ENCODE measurements around the gene CPLX1.

Gene CPLX1

DNA sequence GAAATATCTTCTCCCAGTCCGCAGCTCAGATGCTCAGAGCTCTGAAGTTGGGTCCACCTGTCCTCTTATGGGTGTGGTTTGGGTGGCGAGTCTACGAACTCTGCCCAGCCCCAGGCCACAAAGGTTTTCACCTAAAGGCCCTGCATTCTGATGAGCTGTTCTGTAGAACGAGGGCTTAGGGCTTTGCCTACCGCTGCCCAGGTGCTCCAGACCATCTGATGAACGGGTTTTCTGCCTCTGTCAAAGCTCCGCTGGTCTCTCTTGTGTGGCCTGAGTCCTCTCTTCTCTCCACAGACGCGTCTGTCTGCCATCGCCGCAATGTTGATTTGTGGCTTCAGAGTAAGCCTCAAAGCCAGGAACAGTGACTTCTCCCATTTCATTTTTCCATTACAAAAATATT lies 28.4 kb upstream of the CPLX1 start:
- DNase-seq, result no peak

- no peak for DNase-seq
These were observed 27.5 kb upstream of the CPLX1 start for GRCh38 chr4:853416-853781.

- no peak for DNase-seq
These were observed 25.9 kb upstream of the CPLX1 start for GRCh38 chr4:851701-852430.

DNA sequence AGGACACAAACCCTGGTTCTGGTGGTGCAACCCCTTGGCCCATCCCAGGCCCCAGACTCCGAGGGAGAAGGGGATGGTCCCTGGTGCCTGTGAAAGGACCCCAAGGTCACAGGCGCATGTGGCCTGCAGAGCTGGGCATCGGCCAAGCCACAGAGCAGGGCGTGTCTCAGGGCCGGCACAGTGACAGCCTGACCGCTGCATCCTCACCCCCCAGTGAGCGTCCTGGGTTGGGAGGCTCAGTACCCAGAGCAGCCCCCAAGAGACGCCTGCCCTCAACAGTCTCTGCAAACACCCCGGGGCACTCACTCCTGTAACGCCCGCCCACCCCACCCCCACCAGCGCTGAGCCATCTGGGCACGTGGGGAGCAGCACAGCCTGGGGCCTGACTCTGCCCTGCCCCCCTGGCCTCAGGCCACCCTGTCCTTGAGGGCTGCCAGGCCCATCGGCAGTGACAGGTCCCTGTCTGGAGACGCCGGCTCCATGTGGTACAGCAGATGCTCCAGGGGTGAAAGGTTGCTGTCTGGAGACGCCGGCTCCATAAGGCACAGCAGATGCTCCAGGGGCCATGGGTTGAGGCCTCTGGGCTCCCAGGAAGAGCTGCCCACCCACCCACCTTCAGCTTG lies 24.5 kb upstream of the CPLX1 start:
- DNase-seq, result no peak

DNA sequence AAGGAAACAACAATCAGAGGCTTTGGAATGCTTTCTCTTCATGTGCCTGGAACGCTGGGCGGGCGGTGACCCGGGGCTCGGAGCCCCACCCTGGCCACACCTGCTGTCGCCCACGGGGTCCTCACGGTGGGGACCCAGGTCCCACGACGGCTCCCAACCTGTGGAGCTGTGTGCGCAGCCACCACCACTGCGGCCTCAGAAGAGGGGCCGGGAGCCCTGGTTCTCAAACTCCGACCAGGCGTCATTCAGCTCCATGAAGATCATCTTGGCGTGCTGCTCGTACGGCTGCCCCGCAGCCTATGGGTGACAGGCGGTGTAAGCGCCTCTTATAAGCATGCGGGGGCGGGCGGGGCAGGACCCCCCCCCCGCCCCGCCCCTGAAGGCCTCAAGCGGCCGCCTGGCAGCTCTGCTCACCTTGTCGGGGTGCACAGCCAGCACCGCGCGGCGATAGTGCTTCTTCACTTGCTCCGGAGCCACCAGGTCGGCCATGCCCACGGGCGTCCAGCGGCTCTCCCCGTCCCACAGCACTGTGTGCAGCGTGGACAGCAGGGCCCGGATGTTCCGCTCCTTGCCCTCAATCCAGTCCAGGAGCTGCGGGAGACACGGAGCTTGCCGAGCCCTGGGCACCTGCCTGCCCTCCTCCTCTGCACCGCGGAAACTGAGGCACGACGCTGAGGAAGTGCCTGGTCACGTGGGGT lies 23.7 kb upstream of the CPLX1 start:
- no peak for DNase-seq

GRCh38 chr4:848803-849477 lies 23.0 kb upstream of the CPLX1 start:
- no peak for DNase-seq

- DNase-seq, result no peak
These were observed 22.4 kb upstream of the CPLX1 start for GRCh38 chr4:848307-848691.

GRCh38 chr4:845836-846251 lies 19.9 kb upstream of the CPLX1 start:
- no peak for DNase-seq

- no peak for DNase-seq
These were observed 19.4 kb upstream of the CPLX1 start for GRCh38 chr4:845233-845835.

DNA sequence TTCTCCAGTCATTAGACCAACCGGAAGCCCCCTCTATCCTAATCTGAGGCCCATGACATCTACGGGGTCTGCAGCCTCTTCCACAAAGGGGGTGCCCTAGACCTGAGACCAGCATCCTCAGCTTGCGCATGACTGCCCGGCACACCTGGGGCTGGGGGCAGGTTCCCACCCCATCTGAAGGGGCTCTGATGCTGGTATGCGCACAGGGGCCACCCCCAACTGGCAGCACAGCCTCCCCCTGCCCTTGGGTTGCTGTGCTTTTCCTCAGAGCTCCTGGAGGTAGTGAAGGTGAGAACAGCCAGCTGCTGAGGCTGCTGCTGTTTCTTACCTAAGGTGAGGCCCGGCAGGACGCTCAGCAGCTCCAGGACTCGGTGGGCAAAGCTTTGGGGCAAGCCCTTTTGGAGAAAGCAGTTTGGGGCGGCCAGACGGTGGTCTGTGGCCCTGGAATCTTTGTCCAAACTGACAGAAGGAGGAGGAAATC lies 18.9 kb upstream of the CPLX1 start:
- no peak for DNase-seq

DNA sequence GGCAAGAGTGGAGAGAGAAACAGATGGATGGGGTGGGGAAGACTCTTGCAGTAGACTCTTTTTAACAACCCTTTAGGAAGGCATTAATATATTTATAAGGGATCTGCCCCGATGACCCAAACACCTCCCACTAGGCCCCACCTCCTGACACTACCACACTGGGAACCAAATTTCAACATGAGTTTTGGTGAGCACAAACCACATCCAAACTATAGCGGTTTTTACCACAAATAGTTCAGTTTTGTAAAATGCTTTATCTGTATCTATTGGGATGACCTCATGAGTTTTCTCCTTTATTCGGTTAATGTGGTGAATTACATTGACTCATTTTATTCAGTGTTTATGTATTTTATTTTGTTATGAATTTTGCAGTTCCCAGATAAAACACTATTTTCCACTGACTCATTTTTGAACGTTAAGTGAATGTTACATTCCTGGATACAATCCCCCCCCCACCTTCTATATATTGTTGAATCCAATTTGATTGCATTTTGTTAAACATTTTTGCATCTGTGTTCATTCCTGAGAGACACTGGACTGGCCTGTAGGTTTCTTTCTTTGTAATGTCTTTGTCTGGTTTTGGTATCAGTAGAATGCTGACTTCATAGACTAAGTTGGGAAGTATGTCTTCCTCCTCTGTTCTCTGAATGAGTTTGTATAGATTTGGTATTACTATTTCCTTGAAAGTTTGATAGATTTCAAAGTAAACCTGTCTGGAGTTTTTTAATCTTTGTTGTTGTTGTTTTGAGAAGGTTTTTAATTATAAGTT lies 13.9 kb upstream of the CPLX1 start:
- DNase-seq, result no peak

DNA sequence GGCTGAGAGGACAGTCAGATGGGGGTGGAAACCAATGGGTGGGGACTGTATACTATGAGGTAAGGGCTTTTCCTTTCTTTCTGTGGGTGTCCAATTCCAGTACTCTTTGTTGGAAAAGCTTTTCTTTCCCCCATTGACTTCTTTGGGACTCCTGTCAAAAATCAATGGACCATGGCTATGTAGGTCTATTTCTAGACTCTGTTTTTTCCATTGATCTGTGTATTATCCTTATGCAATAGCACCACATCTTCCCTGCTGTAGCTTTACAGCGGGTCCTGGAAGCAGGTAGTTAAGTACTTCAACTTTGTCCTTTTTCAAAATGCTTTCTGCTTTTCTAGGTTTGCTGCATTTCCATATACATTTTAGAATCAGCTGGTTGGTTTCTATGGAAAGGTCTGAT lies 11.8 kb upstream of the CPLX1 start:
- DNase-seq, result no peak

DNA sequence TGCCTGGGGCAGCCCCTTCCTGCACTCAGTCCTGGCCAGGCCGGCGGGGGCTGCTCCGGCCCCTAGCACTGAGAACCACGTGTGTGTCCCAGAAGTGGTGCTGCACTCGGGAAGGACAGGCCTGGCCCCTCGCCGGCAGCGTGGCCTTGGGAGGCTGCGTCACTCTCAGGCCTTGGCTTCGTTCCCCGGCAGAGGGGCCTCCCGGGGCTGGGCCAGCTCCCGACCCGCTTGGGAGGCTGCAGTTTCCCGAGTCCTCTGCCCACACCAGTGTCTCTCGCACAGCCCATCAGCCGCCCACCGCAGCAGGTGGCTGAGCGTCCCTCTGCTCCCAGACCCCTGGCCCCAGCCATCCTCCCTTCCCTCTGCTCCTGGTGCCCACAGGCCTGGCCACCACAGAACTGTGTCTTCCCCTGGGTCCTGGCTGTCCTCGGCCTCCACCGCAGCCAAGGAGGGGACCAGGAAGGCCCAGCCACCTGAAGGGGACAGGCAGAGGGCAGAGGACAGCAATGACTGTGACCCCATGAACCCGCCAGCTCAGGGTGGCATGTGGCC lies 10.9 kb upstream of the CPLX1 start:
- no peak for DNase-seq

DNA sequence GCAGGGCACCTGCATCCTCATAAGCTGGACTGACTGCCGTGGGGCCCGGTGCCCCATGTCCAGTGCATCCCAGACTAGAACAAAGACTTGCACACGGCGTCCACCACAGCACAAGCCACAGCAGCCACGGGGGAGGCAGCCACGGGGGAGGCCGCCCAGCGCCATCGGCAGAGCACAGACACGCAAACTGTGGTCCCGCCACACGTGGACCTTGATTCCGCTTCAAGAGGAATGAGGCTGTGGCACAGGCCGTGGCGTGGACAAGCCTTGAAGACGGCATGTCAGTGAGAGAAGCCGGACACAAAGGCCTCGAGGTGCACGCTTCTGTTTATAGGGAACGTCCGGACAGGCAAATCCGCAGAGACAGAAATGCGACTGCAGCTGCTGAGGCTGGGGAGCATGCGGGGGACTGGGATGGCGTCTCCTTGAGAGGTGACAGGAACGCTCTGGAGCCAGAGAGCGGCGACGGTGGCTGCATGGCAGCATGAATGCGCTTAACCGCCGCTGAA lies 10.1 kb upstream of the CPLX1 start:
- DNase-seq, result no peak

GRCh38 chr4:835148-836002 lies 9.4 kb upstream of the CPLX1 start:
- peak; percentile 59 for DNase-seq

DNA sequence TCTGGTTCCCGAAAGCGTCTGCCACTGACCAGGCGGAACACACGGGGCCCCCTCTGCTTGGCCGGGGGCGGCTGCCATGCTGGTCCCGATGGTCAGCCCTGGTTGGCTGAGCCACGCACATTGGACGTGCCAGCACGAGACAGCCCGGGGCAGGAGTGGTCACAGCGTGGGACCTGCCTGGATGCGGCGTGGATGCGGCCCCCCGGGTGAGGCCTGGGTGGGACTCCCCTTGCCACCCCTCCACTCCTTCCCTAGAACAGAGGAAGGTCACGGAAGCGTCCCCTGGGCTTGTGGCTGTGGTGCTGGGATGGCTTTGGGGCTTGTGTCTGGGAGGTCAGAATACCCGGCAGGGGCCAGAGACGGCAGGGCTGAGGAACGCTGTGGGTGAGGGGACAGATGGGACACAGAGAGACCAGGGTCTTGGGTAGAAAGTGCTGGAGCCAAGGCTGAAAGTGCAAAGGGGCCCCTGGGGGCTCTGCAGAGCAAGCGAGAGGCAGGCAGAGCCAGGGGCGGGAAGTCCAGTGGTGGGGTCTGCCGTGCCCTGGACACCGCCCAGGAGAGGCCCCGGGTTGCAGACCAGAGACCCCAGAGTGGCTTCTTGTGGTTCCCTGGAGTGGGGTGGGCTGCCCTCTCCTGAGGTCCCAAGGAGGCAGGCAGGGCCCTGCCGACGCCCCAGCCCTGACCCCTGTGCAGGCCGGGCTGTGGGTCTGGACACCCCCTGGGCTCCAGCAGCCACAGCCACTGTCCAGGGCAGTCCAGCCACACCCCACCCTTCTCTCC lies 8.6 kb upstream of the CPLX1 start:
- no peak for DNase-seq

DNA sequence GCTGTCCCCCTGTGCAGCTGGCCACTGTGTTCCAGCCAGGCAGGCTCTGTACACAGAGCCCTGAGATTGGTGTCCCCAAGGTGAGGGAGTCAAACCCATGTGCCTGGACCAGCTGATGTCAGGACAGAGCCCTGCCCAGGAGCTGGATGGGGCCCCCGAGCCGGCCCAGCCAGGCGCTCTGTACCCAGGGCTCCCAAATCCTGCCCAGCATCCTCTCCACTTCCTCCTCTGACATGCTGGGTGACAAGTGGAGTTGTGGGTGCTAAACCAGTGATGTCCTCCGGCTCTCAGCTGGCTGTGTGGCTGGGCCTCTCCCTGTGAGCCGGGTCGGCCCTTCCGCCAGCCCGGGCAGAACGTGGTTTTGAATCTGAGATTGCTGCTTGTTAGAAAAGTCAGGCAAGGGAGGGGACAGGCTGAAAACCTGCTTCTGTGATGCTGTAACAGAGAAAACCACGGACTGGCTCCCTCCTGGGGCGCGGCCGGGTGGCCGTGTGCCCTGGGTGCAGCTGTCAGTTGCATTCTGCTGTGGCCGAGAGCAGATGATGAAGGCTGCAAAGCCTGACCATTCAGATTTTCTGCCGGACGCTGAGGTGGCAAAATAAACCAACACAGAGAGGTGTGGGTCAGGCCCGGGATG lies 7.9 kb upstream of the CPLX1 start:
- DNase-seq, result no peak

- no peak for DNase-seq
These were observed 7.2 kb upstream of the CPLX1 start for GRCh38 chr4:833156-833555.

- DNase-seq, result no peak
These were observed 6.6 kb upstream of the CPLX1 start for GRCh38 chr4:832536-832935.

GRCh38 chr4:832108-832507 lies 6.2 kb upstream of the CPLX1 start:
- no peak for DNase-seq
